IMR-90 (cell line): ENCODE results near the gene ZNF775.

Experiments used
- CTCF ChIP-seq: conservative IDR thresholded peaks from 2 replicates; pipeline ENCODE4 v1.5.1; 2012; ENCODE audit warnings: mild to moderate bottlenecking, low read depth, low read length, improper control_type of control experiment
- MAFK ChIP-seq: IDR thresholded peaks from 2 replicates; pipeline ENCODE4 v1.6.1; 2012; ENCODE audit warnings: low read depth, low read length, improper control_type of control experiment
- MAZ ChIP-seq: IDR thresholded peaks from 2 replicates; pipeline ENCODE4 v1.6.1; 2012; ENCODE audit warnings: low read depth, mild to moderate bottlenecking, low read length, improper control_type of control experiment, moderate library complexity, borderline replicate concordance
- MXI1 ChIP-seq: IDR thresholded peaks from 2 replicates; pipeline ENCODE4 v1.6.1; 2012; ENCODE audit warnings: low read depth, mild to moderate bottlenecking, low read length, moderate library complexity, borderline replicate concordance
- POLR2A ChIP-seq: IDR thresholded peaks from 2 replicates; pipeline ENCODE4 v1.6.1; 2012; ENCODE audit warnings: mild to moderate bottlenecking, low read depth, low read length
- RCOR1 ChIP-seq: IDR thresholded peaks from 2 replicates; pipeline ENCODE4 v1.6.1; 2012; ENCODE audit warnings: mild to moderate bottlenecking, low read length, improper control_type of control experiment; ENCODE audit not compliant: insufficient replicate concordance
- RFX5 ChIP-seq: IDR thresholded peaks from 2 replicates; pipeline ENCODE4 v1.8.0; 2012; ENCODE audit warnings: low read depth, mild to moderate bottlenecking, low read length, moderate library complexity
- USF2 ChIP-seq: fragments of 150-350 bp; IDR thresholded peaks from 2 replicates; pipeline ENCODE4 v1.6.1; 2017; ENCODE audit warnings: mild to moderate bottlenecking, antibody characterized with exemption, low read length, low read depth

- TF ChIP-seq POLR2A (no peak), RCOR1 (no peak), CTCF (no peak), MXI1 (no peak), MAZ (no peak), MAFK (no peak), USF2 (no peak), RFX5 (no peak)
Observed at GRCh38 chr7:150361807-150362621, 17.1 kb upstream of the ZNF775 start.
